ENCODE measurements around the gene AHDC1. TPM values are rescaled to one million over a fixed set of nuclear protein-coding genes. Genes with fewer than 3 reads are reported as not detected.

Gene AHDC1
- total RNA-seq, 2 donors from 2014 or later: 27.1 to 83.7 TPM

DNA sequence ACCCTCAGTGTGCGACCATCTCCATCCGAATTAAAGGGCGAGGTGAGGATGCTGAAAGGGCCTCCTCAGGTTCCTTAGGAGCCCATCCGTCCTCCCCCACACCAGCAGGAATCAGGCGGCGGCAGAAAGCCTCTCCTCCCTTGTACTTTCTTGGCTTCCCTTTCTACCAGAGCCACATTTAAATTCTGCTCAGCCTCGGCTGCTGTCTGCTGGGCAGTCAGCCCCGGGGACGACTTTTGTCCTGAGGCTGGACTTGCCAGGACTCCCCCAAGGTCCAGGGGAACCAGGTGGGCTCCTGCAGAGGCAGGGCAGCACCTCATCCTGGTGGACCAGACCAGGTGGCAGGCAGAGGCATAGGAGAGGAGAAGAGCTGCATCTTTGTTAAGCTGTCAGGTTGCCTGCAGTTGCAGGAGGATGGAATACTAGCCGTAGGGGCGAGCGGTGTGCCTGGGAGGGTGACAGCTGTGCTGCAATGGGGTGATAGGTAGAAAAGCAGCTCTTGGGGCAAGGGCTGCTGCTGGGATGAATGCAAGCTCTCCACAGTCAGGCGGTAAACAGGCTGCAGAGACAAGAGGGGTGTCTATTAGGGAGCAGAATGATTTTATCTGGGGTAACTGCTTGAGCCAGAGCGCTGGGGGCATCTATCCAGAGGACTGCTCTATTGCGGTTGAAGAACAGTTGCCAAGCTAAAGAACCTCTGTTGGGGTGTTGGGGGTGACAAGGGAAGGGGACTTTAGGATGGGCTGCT is 67.8 kb downstream of the AHDC1 start:
- H3K4me1 ChIP-seq (replicated peaks): peaks cover 10% of the 10 kb centered on the region
- no peak overlapping the region for H3K4me3 ChIP-seq
- intact Hi-C loops (cut with DNase I): no loop called here
- peak overlapping the region; percentile 52 to 63 for H3K27ac ChIP-seq
- no peak for TF ChIP-seq POLR2A (IDR thresholded peaks at IDR 0.05)
- no peaks in the 10 kb centered on the region for H3K36me3 ChIP-seq
- H3K27me3 ChIP-seq (replicated peaks; ENCODE audit: insufficient read depth): no peaks in the 10 kb centered on the region
- H3K9me3 ChIP-seq: no peaks in the 10 kb centered on the region
- WGBS: 42% methylated on average over 15 of the region's 15 CpGs
- no peak for DNase-seq (ENCODE audit: low spot score)

DNA sequence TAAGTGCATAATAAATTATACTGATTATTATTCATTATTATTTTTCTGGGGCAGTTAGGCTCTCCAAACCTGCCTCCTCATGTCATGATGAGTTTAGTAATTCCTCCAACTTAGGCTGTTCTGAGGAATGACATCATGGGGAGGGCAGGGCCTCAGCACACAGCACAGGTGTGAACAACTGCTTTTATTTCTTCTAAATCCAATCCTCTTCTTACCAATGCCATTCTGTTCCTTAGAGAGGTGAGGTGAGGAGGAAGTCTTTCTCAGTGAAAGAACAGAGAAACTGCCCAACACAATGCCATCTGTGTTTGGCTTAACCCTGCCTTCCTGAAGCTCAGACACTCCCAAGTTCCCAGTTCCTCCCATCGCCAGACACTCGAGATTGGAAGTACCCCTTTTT is 68.6 kb downstream of the AHDC1 start:
- H3K27me3 ChIP-seq (replicated peaks; ENCODE audit: insufficient read depth): no peaks in the 10 kb centered on the region
- H3K9me3 ChIP-seq: no peaks in the 10 kb centered on the region
- TF ChIP-seq POLR2A (IDR thresholded peaks at IDR 0.05) (no peak), CTCF (IDR thresholded peaks at IDR 0.05) (no peak), POLR2AphosphoS5 (IDR thresholded peaks at IDR 0.05) (no peak)
- DNase-seq (ENCODE audit: low spot score): no peak
- peaks cover 10% of the 10 kb centered on the region for H3K4me1 ChIP-seq (replicated peaks)
- H3K27ac ChIP-seq: peak overlapping the region in 1 of 2 donors; percentile 63
- H3K4me3 ChIP-seq: no peak overlapping the region
- intact Hi-C loops (cut with DNase I): no loop called here
- 21% methylated on average over 2 of the region's 2 CpGs for WGBS
- no peaks in the 10 kb centered on the region for H3K36me3 ChIP-seq

DNA sequence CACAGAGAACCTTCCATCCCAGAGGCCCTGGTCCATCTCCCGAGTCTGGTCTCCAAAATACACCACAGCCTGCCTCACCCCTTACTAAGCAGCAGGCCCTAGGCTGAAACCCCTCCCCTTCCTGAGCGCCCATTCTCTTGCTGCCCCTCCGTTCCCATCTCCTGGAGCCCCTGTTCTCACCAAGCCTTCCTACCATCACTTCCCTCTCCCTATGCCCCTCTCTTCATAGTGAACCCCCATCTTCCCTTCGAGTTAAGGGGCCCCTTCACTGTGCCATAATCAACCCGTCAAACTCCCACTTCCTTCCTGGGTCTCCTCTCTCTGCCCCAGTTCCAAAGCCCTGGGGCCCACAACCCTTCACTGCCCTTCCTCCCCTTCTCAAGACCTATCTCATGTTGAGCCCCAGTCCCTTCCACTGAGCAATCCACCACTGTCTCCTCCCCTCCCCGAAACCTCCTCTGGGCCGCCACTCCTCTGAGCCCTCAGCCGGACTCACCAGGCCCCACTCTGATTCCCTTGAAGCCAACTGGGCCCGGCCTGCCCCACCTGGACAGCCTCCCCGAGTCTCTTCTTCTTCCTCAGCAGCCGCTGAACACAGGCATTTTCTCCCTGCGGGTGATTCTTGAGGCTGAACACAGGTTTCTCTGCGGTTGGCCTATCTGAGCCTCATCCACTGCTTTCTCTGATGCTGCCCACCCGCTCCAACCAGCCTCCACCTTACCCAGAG is 71.8 kb downstream of the AHDC1 start:
- no peaks in the 10 kb centered on the region for H3K9me3 ChIP-seq
- no peak for DNase-seq (ENCODE audit: low spot score)
- no peaks in the 10 kb centered on the region for H3K36me3 ChIP-seq
- H3K4me1 ChIP-seq (replicated peaks): peaks cover 21% of the 10 kb centered on the region
- no peak overlapping the region for H3K27ac ChIP-seq
- TF ChIP-seq POLR2A (IDR thresholded peaks at IDR 0.05) (no peak), CTCF (IDR thresholded peaks at IDR 0.05) (no peak), POLR2AphosphoS5 (IDR thresholded peaks at IDR 0.05) (no peak)
- H3K27me3 ChIP-seq (replicated peaks; ENCODE audit: insufficient read depth): no peaks in the 10 kb centered on the region
- intact Hi-C loops (cut with DNase I): no loop called here
- no peak overlapping the region for H3K4me3 ChIP-seq
- 91% methylated on average over 14 of the region's 14 CpGs for WGBS

DNA sequence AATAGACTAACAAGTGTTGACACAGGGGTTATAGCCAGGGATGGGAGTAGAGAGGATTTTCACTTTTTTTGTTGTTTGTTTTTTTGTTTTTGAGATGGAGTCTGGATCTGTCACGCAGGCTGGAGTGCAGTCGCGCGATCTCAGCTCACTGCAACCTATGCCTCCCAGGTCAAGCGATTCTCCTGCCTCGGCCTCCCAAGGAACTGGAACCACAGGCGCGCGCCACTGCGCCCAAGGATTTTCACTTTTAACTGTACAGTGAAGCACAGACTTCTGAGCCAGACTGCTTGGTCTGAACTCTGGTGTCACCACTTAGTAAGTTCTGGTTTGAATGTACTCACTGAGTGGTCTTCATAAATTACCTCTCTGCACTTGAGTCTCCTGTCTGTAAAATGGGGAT is 73.8 kb downstream of the AHDC1 start:
- no peak for DNase-seq (ENCODE audit: low spot score)
- 96% methylated on average over 10 of the region's 10 CpGs for WGBS
- Histone ChIP-seq H3K27ac (peak overlapping the region in 1 of 2 donors; percentile 87), H3K9me3 (no peaks in the 10 kb centered on the region), H3K4me1 (replicated peaks) (peaks cover 29% of the 10 kb centered on the region), H3K27me3 (replicated peaks; ENCODE audit: insufficient read depth) (no peaks in the 10 kb centered on the region), H3K36me3 (no peaks in the 10 kb centered on the region), H3K4me3 (no peak overlapping the region)
- intact Hi-C loops (cut with DNase I): no loop called here
- TF ChIP-seq POLR2A (IDR thresholded peaks at IDR 0.05) (no peak), POLR2AphosphoS5 (IDR thresholded peaks at IDR 0.05) (no peak), CTCF (IDR thresholded peaks at IDR 0.05) (no peak)

GRCh38 chr1:27529704-27530018 is 74.3 kb downstream of the AHDC1 start:
- Histone ChIP-seq H3K27ac (peak overlapping the region; percentile 87 to 95), H3K4me1 (replicated peaks) (peaks cover 29% of the 10 kb centered on the region), H3K27me3 (replicated peaks; ENCODE audit: insufficient read depth) (no peaks in the 10 kb centered on the region), H3K4me3 (no peak overlapping the region), H3K36me3 (no peaks in the 10 kb centered on the region), H3K9me3 (no peaks in the 10 kb centered on the region)
- WGBS: 55% methylated on average over 5 of the region's 5 CpGs
- intact Hi-C loops (cut with DNase I): loop anchor here (5.0 kb wide), 2 partner anchors 37 to 38 kb away; partner anchors contain the start of gene WASF2
- DNase-seq (ENCODE audit: low spot score): no peak
- no peak for TF ChIP-seq POLR2AphosphoS5 (IDR thresholded peaks at IDR 0.05)
- no peak for TF ChIP-seq CTCF (IDR thresholded peaks at IDR 0.05)
- no peak for TF ChIP-seq POLR2A (IDR thresholded peaks at IDR 0.05)

All from prostate gland (tissue), 2 donors.